ENCODE data around the gene CANT1.

- TF ChIP-seq CTCF (IDR thresholded peaks at IDR 0.05; ENCODE audit: poor library complexity) (no peak), EZH2phosphoT487 (IDR thresholded peaks at IDR 0.05; ENCODE audit: low read depth, severe bottlenecking, unreplicated experiment) (no peak), EZH2 (IDR thresholded peaks at IDR 0.05; ENCODE audit: borderline replicate concordance) (no peak)
Observed at GRCh38 chr17:79048826-79049755, 39.5 kb upstream of the CANT1 start.

Measured in hepatocyte (in vitro differentiated cells).